Transverse colon (tissue), 4 donors: ENCODE measurements around the gene KRT78. TPM values are rescaled to one million over a fixed set of nuclear protein-coding genes. Genes with fewer than 3 reads are reported as not detected.

Experiments used
- DNase-seq: peaks from one replicate; pipeline ENCODE4 v3.0.0-alpha.2; 2019
- H3K27ac ChIP-seq, 4 donors: fragments of 200-600 bp; sonication (generic); 2 replicates each; pipeline ENCODE4 v1.5.1; 2016 to 2018; ENCODE audit warnings: inconsistent platforms in 4 of 4
- H3K27me3 ChIP-seq: fragments of 200-600 bp; sonication (generic); 2 replicates; pipeline ENCODE4 v1.5.1; 2017; ENCODE audit warnings: inconsistent platforms
- H3K36me3 ChIP-seq, 4 donors: fragments of 200-600 bp; sonication (generic); 2 replicates each; pipeline ENCODE4 v1.5.1; 2017 to 2019; ENCODE audit warnings: inconsistent platforms in 4 of 4
- H3K4me1 ChIP-seq, 4 donors: fragments of 200-600 bp; sonication (generic); 2 replicates each; pipeline ENCODE4 v1.5.1; 2017 to 2020; ENCODE audit warnings: inconsistent platforms in 4 of 4
- H3K4me3 ChIP-seq, 4 donors: fragments of 200-600 bp; sonication (generic); 1 replicate in 1 of 4; 2 replicates in 3 of 4; pipeline versions ENCODE4 v1.5.1 to v1.6.1; 2017 to 2019; ENCODE audit warnings: inconsistent platforms in 4 of 4
- H3K9me3 ChIP-seq, 2 donors: fragments of 200-600 bp; sonication (generic); 2 replicates each; pipeline ENCODE4 v1.5.1; 2017 to 2019; ENCODE audit warnings: inconsistent platforms in 2 of 2
- EP300 ChIP-seq: sonication (generic); formaldehyde crosslinking; IDR thresholded peaks from one replicate; pipeline ENCODE4 v1.6.1; 2017; ENCODE audit warnings: antibody characterized with exemption, low read depth
- POLR2A ChIP-seq: fragments of 450-650 bp; IDR thresholded peaks from one replicate; pipeline ENCODE4 v1.6.1; 2016; ENCODE audit warnings: antibody characterized with exemption, mild to moderate bottlenecking, moderate library complexity
- POLR2AphosphoS5 ChIP-seq, 3 donors: sonication (generic); formaldehyde crosslinking; IDR thresholded peaks; one replicate each; pipeline ENCODE4 v1.6.1; 2016; ENCODE audit warnings: antibody characterized with exemption in 3 of 3
- whole genome bisulfite sequencing, 2 donors: methylation state at CpG; one replicate each; pipeline ENCODE4 v1.1.5; 2018; ENCODE audit warnings: low coverage in 1 of 2; 5-methylcytosine and 5-hydroxymethylcytosine counted together
- in situ Hi-C, 4 donors: fragments of 200-750 bp; cut with MboI; loops; one replicate each; pipeline versions ENCODE4 v1.15.0 to v1.15.1; 2017; ENCODE audit warnings: low sequenced_read_pairs in 3 of 4, low pct_ligation_motif_present in 1 of 4, low pct_unique_long_range_greater_than_20kb in 1 of 4
- intact Hi-C: fragments of 100-400 bp; cut with DNase I; formaldehyde crosslinking; loops from one replicate; pipeline ENCODE4 v1.15.1; 2023; ENCODE audit warnings: low total_unique reads
- total RNA-seq, 4 donors: library from RNA; depleted of rRNA; stranded (reverse); fragments of >200 nt; gene quantifications; one replicate each; pipeline ENCODE4 v1.1.0, GENCODE V29; 2016
- TF ChIP-seq, protein P1 (sequence below), 5 experiments: fragments of 200-600 bp in 3 of 5; fragments of 450-650 bp in 2 of 5; sonication (generic) in 3 of 5; IDR thresholded peaks; 1 replicate in 2 of 5; 2 replicates in 3 of 5; pipeline ENCODE4 v1.5.1; 2016 to 2017; ENCODE audit warnings: antibody characterized with exemption in 5 of 5, inconsistent platforms in 3 of 5, mild to moderate bottlenecking in 2 of 5, moderate library complexity in 1 of 5

Gene KRT78
- total RNA-seq, 4 donors from 2014 or later: not detected

DNA sequence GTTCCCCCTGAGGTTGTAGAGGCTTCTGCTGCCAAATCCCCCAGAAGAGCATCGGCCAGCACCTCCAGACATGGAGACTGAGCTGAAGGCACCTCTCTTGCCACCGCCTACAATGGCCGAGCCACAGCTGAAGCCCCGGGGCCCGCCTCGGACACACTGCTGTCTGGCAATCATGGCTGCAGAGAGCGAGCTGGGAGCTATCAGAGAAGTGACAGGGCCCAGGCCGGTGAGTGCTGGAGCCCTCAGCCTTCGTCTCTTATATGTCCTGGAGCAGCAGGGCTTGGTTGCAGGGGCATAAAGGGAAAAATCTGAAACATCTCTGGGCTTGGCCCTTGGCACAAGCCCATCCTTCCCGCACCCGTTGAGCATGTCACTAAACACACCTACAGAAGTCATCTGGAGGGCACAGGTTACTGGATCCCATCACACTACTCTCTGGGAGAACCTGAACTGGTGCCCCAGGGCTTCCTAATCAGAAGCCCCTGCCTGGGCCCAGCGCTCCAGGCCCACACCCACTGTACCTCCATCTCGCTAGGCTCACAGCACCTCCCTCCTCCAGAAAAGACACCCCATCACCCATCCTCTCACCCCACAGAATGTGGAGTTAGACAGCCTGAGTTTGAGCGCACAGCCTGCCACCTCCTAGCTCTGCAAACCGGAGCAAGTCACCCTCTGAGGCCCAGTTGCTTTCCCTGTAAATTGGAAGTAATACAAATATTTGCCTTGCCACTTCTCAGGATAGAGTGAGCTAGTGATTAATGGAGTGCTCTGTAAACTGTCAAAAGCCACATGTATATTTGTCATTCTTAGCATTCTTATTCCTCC lies 34.7 kb downstream of the KRT78 start, which contains the start of gene KRT4:
KRT4 (minus strand) TSS at position 232 of the 825 bp plus-strand sequence; CDS start at position 174, 58 bp downstream.
- Histone ChIP-seq H3K27me3 (peaks cover 10% of the 10 kb centered on the region), H3K4me1 (no peaks in the 10 kb centered on the region), H3K4me3 (no peak within 1 kb of the TSS), H3K9me3 (no peaks in the 10 kb centered on the region), H3K27ac (no peak within 1 kb of the TSS), H3K36me3 (no peaks in the 10 kb centered on the region)
- 75 to 100% methylated on average over 1 to 15 of the region's 15 CpGs for WGBS, 2 donors
- DNase-seq: no peak
- in situ Hi-C loops (no loop called here), intact Hi-C loops (no loop called here)
- no peak for TF ChIP-seq POLR2A
- TF ChIP-seq, protein P1, sequence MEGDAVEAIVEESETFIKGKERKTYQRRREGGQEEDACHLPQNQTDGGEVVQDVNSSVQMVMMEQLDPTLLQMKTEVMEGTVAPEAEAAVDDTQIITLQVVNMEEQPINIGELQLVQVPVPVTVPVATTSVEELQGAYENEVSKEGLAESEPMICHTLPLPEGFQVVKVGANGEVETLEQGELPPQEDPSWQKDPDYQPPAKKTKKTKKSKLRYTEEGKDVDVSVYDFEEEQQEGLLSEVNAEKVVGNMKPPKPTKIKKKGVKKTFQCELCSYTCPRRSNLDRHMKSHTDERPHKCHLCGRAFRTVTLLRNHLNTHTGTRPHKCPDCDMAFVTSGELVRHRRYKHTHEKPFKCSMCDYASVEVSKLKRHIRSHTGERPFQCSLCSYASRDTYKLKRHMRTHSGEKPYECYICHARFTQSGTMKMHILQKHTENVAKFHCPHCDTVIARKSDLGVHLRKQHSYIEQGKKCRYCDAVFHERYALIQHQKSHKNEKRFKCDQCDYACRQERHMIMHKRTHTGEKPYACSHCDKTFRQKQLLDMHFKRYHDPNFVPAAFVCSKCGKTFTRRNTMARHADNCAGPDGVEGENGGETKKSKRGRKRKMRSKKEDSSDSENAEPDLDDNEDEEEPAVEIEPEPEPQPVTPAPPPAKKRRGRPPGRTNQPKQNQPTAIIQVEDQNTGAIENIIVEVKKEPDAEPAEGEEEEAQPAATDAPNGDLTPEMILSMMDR (IDR thresholded peaks at IDR 0.05): no peak
- TF ChIP-seq EP300: no peak
- TF ChIP-seq POLR2AphosphoS5 (IDR thresholded peaks at IDR 0.05): no peak

- in situ Hi-C loops: no loop called here
- no peak for TF ChIP-seq POLR2AphosphoS5 (IDR thresholded peaks at IDR 0.05)
- TF ChIP-seq, protein P1 (IDR thresholded peaks at IDR 0.05): no peak
- no peak for TF ChIP-seq POLR2A
- Histone ChIP-seq H3K9me3 (no peaks in the 10 kb centered on the region), H3K27me3 (peaks cover 6% of the 10 kb centered on the region), H3K36me3 (no peaks in the 10 kb centered on the region), H3K4me3 (no peak overlapping the region), H3K27ac (no peak overlapping the region), H3K4me1 (no peaks in the 10 kb centered on the region)
- 86 to 93% methylated on average over 1 to 10 of the region's 10 CpGs for WGBS, 2 donors
- no peak for DNase-seq
- intact Hi-C loops: no loop called here
These were observed 35.5 kb downstream of the KRT78 start for GRCh38 chr12:52813203-52813819.

DNA sequence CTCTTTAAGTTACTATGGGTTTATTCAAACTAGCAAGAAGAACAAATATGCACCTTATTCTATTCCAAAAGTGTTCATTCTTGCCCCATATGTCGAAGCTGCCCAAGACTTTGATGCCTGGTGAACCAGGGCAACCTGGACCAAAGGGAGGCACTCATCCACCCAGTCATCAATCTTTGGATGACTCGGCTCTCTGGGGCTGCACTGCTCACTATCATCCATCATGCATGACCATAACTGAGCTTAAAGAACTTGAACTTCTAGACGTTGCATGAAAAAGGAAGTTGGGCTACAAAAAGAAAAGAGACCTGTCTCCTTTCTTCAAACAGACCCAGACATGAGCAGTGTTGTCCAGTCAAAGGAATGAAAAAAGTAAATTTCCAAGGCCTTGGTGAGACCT lies 36.0 kb downstream of the KRT78 start:
- Histone ChIP-seq H3K9me3 (no peaks in the 10 kb centered on the region), H3K4me3 (no peak overlapping the region), H3K36me3 (no peaks in the 10 kb centered on the region), H3K27me3 (peaks cover 3% of the 10 kb centered on the region), H3K27ac (no peak overlapping the region), H3K4me1 (no peaks in the 10 kb centered on the region)
- in situ Hi-C loops (no loop called here), intact Hi-C loops (no loop called here)
- 57 to 70% methylated on average over 3 of the region's 3 CpGs for WGBS, 2 donors
- DNase-seq: no peak
- no peak for TF ChIP-seq POLR2A
- TF ChIP-seq, protein P1 (IDR thresholded peaks at IDR 0.05): no peak
- TF ChIP-seq POLR2AphosphoS5 (IDR thresholded peaks at IDR 0.05): no peak
- TF ChIP-seq EP300: no peak

GRCh38 chr12:52812073-52812400 lies 36.8 kb downstream of the KRT78 start:
- no peak overlapping the region for H3K27ac ChIP-seq
- H3K4me1 ChIP-seq: no peaks in the 10 kb centered on the region
- no peak for TF ChIP-seq POLR2AphosphoS5 (IDR thresholded peaks at IDR 0.05)
- TF ChIP-seq, protein P1 (IDR thresholded peaks at IDR 0.05): no peak
- TF ChIP-seq EP300: no peak
- no peak for TF ChIP-seq POLR2A
- H3K36me3 ChIP-seq: no peaks in the 10 kb centered on the region
- no peaks in the 10 kb centered on the region for H3K27me3 ChIP-seq
- in situ Hi-C loops: no loop called here
- intact Hi-C loops: no loop called here
- no peak overlapping the region for H3K4me3 ChIP-seq
- DNase-seq: no peak
- WGBS, 2 donors: 77 to 100% methylated on average over 1 to 4 of the region's 4 CpGs
- no peaks in the 10 kb centered on the region for H3K9me3 ChIP-seq
